ENCODE results near the gene OR51S1. TPM values are rescaled to one million over a fixed set of nuclear protein-coding genes. Genes with fewer than 3 reads are reported as not detected.

Gene OR51S1
- total RNA-seq, 2 donors from 2014 or later, result not detected

- no peak for DNase-seq (ENCODE audit: low spot score)
- H3K27me3 ChIP-seq, result no peaks in the 10 kb centered on the region
- TF ChIP-seq CTCF (IDR thresholded peaks at IDR 0.05), result no peak
- no peak overlapping the region for H3K27ac ChIP-seq
- H3K9me3 ChIP-seq, result no peaks in the 10 kb centered on the region
- H3K36me3 ChIP-seq, result no peaks in the 10 kb centered on the region
- no peaks in the 10 kb centered on the region for H3K4me1 ChIP-seq
- no peak overlapping the region for H3K4me3 ChIP-seq
Observed at GRCh38 chr11:4884361-4884760, 35.4 kb upstream of the OR51S1 start.

GRCh38 chr11:4882543-4882942 lies 33.5 kb upstream of the OR51S1 start:
- H3K36me3 ChIP-seq, result no peaks in the 10 kb centered on the region
- no peaks in the 10 kb centered on the region for H3K27me3 ChIP-seq
- no peaks in the 10 kb centered on the region for H3K9me3 ChIP-seq
- H3K4me1 ChIP-seq, result no peaks in the 10 kb centered on the region
- no peak overlapping the region for H3K4me3 ChIP-seq
- DNase-seq (ENCODE audit: low spot score), result no peak
- no peak for TF ChIP-seq CTCF (IDR thresholded peaks at IDR 0.05)
- no peak overlapping the region for H3K27ac ChIP-seq

- no peak within 1 kb of the TSS for H3K4me3 ChIP-seq
- no peaks in the 10 kb centered on the region for H3K27me3 ChIP-seq
- H3K4me1 ChIP-seq, result no peaks in the 10 kb centered on the region
- no peak for DNase-seq (ENCODE audit: low spot score)
- no peaks in the 10 kb centered on the region for H3K9me3 ChIP-seq
- no peaks in the 10 kb centered on the region for H3K36me3 ChIP-seq
- no peak within 1 kb of the TSS for H3K27ac ChIP-seq
- no peak for TF ChIP-seq CTCF (IDR thresholded peaks at IDR 0.05)
Observed at GRCh38 chr11:4881860-4882500, 33.0 kb upstream of the OR51S1 start, which contains the start of gene OR51T1. Gene OR51T1, plus strand, starts transcription at chr11:4881900. Its CDS starts 0 bp downstream, at chr11:4881900.

GRCh38 chr11:4881188-4881587 lies 32.2 kb upstream of the OR51S1 start:
- Histone ChIP-seq H3K4me1 (no peaks in the 10 kb centered on the region), H3K9me3 (no peaks in the 10 kb centered on the region), H3K36me3 (no peaks in the 10 kb centered on the region), H3K27ac (no peak overlapping the region), H3K4me3 (no peak overlapping the region), H3K27me3 (no peaks in the 10 kb centered on the region)
- TF ChIP-seq CTCF (IDR thresholded peaks at IDR 0.05), result no peak
- DNase-seq (ENCODE audit: low spot score), result no peak

DNA sequence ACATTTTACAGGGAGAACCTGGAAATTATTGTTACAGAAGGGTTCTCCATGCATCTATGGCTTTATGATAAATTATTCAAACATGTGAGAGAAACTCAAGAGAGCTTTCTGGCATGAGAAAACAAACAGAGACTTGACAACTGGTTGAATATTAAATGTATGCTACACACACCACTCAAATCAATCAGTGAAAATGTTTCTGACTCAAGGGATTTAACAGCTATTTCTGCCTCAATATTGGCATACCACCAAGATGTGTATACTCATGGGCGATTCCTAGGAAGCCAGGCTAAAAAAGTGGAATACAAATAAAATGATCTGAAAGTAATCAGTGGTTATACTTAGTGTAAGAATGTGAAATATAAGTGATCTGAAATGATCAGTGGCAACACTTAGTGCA lies 16.8 kb upstream of the OR51S1 start:
- no peak for DNase-seq (ENCODE audit: low spot score)

More for the DNA sequence above, 16.8 kb upstream of the OR51S1 start:
- no peaks in the 10 kb centered on the region for H3K27me3 ChIP-seq
- H3K4me1 ChIP-seq, result no peaks in the 10 kb centered on the region
- H3K27ac ChIP-seq, result no peak overlapping the region
- no peak for TF ChIP-seq CTCF (IDR thresholded peaks at IDR 0.05)
- no peaks in the 10 kb centered on the region for H3K9me3 ChIP-seq
- H3K36me3 ChIP-seq, result no peaks in the 10 kb centered on the region
- H3K4me3 ChIP-seq, result no peak overlapping the region

All from right atrium auricular region (tissue), 2 donors.